ENCODE results near the gene CLTCL1. TPM values are rescaled to one million over a fixed set of nuclear protein-coding genes. Genes with fewer than 3 reads are reported as not detected.

Gene CLTCL1
- total and polyA plus RNA-seq, 9 of the 15 experiments (the other 6 are each of a cell fraction or from before 2014, with no cell fraction given) = 1.1 to 11.7 (median 5.0) TPM

- TF ChIP-seq FOXP1 (CRISPR knock-in tag; IDR thresholded peaks at IDR 0.05) (no peak), ZNF76 (CRISPR knock-in tag; IDR thresholded peaks at IDR 0.05; ENCODE audit: borderline replicate concordance) (no peak), POLR2A (conservative IDR thresholded peaks at IDR 0.05) (no peak), POLR2G (IDR thresholded peaks at IDR 0.05; ENCODE audit: low read depth, low read length) (peak; percentile 70), PRMT5 (CRISPR knock-in tag; IDR thresholded peaks at IDR 0.05) (0 out of 2 replicates have a peak, but pooled peaks have one; percentile 40), ZBTB40 (IDR thresholded peaks at IDR 0.05) (no peak), ZBTB40 (CRISPR knock-in tag; IDR thresholded peaks at IDR 0.05) (0 out of 2 replicates have a peak, but pooled peaks have one; percentile 19), ZC3H4 (CRISPR knock-in tag; IDR thresholded peaks at IDR 0.05; ENCODE audit: borderline replicate concordance) (peak; percentile 70; the same call in 1 of the 2 replicates), ZNF282 (CRISPR knock-in tag; IDR thresholded peaks at IDR 0.05) (0 out of 2 replicates have a peak, but pooled peaks have one; percentile 77), PCBP1 (IDR thresholded peaks at IDR 0.05; ENCODE audit: low read depth, low read length, poor library complexity, severe bottlenecking) (peak; percentile 56)
- TF ChIP-seq, protein P1, sequence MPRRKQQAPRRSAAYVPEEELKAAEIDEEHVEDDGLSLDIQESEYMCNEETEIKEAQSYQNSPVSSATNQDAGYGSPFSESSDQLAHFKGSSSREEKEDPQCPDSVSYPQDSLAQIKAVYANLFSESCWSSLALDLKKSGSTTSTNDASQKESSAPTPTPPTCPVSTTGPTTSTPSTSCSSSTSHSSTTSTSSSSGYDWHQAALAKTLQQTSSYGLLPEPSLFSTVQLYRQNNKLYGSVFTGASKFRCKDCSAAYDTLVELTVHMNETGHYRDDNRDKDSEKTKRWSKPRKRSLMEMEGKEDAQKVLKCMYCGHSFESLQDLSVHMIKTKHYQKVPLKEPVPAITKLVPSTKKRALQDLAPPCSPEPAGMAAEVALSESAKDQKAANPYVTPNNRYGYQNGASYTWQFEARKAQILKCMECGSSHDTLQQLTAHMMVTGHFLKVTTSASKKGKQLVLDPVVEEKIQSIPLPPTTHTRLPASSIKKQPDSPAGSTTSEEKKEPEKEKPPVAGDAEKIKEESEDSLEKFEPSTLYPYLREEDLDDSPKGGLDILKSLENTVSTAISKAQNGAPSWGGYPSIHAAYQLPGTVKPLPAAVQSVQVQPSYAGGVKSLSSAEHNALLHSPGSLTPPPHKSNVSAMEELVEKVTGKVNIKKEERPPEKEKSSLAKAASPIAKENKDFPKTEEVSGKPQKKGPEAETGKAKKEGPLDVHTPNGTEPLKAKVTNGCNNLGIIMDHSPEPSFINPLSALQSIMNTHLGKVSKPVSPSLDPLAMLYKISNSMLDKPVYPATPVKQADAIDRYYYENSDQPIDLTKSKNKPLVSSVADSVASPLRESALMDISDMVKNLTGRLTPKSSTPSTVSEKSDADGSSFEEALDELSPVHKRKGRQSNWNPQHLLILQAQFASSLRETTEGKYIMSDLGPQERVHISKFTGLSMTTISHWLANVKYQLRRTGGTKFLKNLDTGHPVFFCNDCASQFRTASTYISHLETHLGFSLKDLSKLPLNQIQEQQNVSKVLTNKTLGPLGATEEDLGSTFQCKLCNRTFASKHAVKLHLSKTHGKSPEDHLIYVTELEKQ (CRISPR knock-in tag; IDR thresholded peaks at IDR 0.05) = no peak
- TF ChIP-seq, protein P2, sequence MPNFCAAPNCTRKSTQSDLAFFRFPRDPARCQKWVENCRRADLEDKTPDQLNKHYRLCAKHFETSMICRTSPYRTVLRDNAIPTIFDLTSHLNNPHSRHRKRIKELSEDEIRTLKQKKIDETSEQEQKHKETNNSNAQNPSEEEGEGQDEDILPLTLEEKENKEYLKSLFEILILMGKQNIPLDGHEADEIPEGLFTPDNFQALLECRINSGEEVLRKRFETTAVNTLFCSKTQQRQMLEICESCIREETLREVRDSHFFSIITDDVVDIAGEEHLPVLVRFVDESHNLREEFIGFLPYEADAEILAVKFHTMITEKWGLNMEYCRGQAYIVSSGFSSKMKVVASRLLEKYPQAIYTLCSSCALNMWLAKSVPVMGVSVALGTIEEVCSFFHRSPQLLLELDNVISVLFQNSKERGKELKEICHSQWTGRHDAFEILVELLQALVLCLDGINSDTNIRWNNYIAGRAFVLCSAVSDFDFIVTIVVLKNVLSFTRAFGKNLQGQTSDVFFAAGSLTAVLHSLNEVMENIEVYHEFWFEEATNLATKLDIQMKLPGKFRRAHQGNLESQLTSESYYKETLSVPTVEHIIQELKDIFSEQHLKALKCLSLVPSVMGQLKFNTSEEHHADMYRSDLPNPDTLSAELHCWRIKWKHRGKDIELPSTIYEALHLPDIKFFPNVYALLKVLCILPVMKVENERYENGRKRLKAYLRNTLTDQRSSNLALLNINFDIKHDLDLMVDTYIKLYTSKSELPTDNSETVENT (CRISPR knock-in tag; IDR thresholded peaks at IDR 0.05) = 0 out of 2 replicates have a peak, but pooled peaks have one; percentile 9
Observed at GRCh38 chr22:19134176-19134831, 157.2 kb downstream of the CLTCL1 start (continued).
